ENCODE results near the gene WDFY2. TPM values are rescaled to one million over a fixed set of nuclear protein-coding genes. Genes with fewer than 3 reads are reported as not detected.

WDFY2 gene
- total and polyA plus RNA-seq, 4 donors = 3.4 to 10.5 (median 5.8) TPM

- Histone ChIP-seq H3K4me3 (ENCODE audit: low read depth in 1 of 3, low read length in 3 of 3) (no peak overlapping the region), H3K27me3 (ENCODE audit: control insufficient read depth in 4 of 4, insufficient read depth in 4 of 4, low read length in 3 of 4) (no peaks in the 10 kb centered on the region), H3K4me1 (ENCODE audit: control insufficient read depth in 4 of 4, insufficient read depth in 4 of 4, low read length in 3 of 4) (no peaks in the 10 kb centered on the region), H3K36me3 (ENCODE audit: control insufficient read depth in 4 of 4, insufficient read depth in 3 of 4, low read depth in 1 of 4, low read length in 3 of 4) (no peaks in the 10 kb centered on the region), H3K9ac (ENCODE audit: low read depth in 1 of 2, low read length in 2 of 2) (no peak overlapping the region), H3K27ac (ENCODE audit: low read depth in 1 of 2, low read length in 2 of 2) (no peak overlapping the region), H3K9me3 (ENCODE audit: control insufficient read depth in 4 of 4, low read length in 3 of 4) (no peaks in the 10 kb centered on the region)
- no peak for DNase-seq (ENCODE audit: low spot score)
- WGBS = 95% methylated on average over 2 of the region's 2 CpGs
- TF ChIP-seq YY1 (IDR thresholded peaks at IDR 0.05) = no peak
- TF ChIP-seq JUND (IDR thresholded peaks at IDR 0.05) = no peak
- TF ChIP-seq RAD21 (IDR thresholded peaks at IDR 0.05) = no peak
- TF ChIP-seq, protein P1, sequence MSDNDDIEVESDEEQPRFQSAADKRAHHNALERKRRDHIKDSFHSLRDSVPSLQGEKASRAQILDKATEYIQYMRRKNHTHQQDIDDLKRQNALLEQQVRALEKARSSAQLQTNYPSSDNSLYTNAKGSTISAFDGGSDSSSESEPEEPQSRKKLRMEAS (IDR thresholded peaks at IDR 0.05) = no peak
- no peak for TF ChIP-seq FOXA2 (IDR thresholded peaks at IDR 0.05)
Observed at GRCh38 chr13:51551416-51551815, 32.8 kb upstream of the WDFY2 start.

DNA sequence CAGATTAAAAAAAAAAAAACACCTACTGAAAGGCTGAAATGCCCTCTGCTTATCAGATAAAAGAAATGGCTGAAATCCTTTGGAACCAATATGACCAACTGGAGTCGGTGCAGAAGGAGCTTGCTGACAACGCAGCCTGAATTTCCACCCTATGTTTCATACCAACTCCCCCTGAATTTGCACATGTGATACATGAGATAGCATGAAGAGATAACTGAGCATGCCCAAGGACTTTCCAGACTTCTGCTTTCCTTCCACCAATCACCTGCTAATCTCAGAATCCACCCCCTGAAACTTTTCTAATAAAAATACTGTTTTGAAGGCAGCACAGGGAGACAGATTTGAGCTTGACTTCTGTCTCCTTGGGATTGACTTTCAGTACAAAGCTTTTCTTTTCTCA, 32.2 kb upstream of the WDFY2 start:
- no peak for DNase-seq (ENCODE audit: low spot score)
- Histone ChIP-seq H3K9ac (ENCODE audit: low read depth in 1 of 2, low read length in 2 of 2) (no peak overlapping the region), H3K27ac (ENCODE audit: low read depth in 1 of 2, low read length in 2 of 2) (no peak overlapping the region), H3K9me3 (ENCODE audit: control insufficient read depth in 4 of 4, low read length in 3 of 4) (no peaks in the 10 kb centered on the region), H3K4me3 (ENCODE audit: low read depth in 1 of 3, low read length in 3 of 3) (no peak overlapping the region), H3K36me3 (ENCODE audit: control insufficient read depth in 4 of 4, insufficient read depth in 3 of 4, low read depth in 1 of 4, low read length in 3 of 4) (no peaks in the 10 kb centered on the region), H3K27me3 (ENCODE audit: control insufficient read depth in 4 of 4, insufficient read depth in 4 of 4, low read length in 3 of 4) (no peaks in the 10 kb centered on the region), H3K4me1 (ENCODE audit: control insufficient read depth in 4 of 4, insufficient read depth in 4 of 4, low read length in 3 of 4) (no peaks in the 10 kb centered on the region)
- no peak for TF ChIP-seq FOXA1 (IDR thresholded peaks at IDR 0.05)
- no peak for TF ChIP-seq SP1 (IDR thresholded peaks at IDR 0.05)
- TF ChIP-seq ZBTB33 (IDR thresholded peaks at IDR 0.05) = no peak
- no peak for TF ChIP-seq GABPA (IDR thresholded peaks at IDR 0.05 in 1 of 2, conservative IDR thresholded peaks at IDR 0.05 in 1 of 2)
- TF ChIP-seq, protein P1 (IDR thresholded peaks at IDR 0.05) = no peak
- TF ChIP-seq, protein P2, sequence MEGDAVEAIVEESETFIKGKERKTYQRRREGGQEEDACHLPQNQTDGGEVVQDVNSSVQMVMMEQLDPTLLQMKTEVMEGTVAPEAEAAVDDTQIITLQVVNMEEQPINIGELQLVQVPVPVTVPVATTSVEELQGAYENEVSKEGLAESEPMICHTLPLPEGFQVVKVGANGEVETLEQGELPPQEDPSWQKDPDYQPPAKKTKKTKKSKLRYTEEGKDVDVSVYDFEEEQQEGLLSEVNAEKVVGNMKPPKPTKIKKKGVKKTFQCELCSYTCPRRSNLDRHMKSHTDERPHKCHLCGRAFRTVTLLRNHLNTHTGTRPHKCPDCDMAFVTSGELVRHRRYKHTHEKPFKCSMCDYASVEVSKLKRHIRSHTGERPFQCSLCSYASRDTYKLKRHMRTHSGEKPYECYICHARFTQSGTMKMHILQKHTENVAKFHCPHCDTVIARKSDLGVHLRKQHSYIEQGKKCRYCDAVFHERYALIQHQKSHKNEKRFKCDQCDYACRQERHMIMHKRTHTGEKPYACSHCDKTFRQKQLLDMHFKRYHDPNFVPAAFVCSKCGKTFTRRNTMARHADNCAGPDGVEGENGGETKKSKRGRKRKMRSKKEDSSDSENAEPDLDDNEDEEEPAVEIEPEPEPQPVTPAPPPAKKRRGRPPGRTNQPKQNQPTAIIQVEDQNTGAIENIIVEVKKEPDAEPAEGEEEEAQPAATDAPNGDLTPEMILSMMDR (IDR thresholded peaks at IDR 0.05; ENCODE audit: low read depth, low read length, missing input control) = no peak
- TF ChIP-seq HNF4G (IDR thresholded peaks at IDR 0.05) = no peak
- TF ChIP-seq RXRA (IDR thresholded peaks at IDR 0.05) = no peak
- TF ChIP-seq TAF1 (conservative IDR thresholded peaks at IDR 0.05) = no peak
- no peak for TF ChIP-seq EGR1 (IDR thresholded peaks at IDR 0.05; ENCODE audit: low read depth in 2 of 2)
- TF ChIP-seq YY1 (IDR thresholded peaks at IDR 0.05) = no peak
- no peak for TF ChIP-seq ATF3 (IDR thresholded peaks at IDR 0.05)
- no peak for TF ChIP-seq JUND (IDR thresholded peaks at IDR 0.05)
- TF ChIP-seq, protein P3, sequence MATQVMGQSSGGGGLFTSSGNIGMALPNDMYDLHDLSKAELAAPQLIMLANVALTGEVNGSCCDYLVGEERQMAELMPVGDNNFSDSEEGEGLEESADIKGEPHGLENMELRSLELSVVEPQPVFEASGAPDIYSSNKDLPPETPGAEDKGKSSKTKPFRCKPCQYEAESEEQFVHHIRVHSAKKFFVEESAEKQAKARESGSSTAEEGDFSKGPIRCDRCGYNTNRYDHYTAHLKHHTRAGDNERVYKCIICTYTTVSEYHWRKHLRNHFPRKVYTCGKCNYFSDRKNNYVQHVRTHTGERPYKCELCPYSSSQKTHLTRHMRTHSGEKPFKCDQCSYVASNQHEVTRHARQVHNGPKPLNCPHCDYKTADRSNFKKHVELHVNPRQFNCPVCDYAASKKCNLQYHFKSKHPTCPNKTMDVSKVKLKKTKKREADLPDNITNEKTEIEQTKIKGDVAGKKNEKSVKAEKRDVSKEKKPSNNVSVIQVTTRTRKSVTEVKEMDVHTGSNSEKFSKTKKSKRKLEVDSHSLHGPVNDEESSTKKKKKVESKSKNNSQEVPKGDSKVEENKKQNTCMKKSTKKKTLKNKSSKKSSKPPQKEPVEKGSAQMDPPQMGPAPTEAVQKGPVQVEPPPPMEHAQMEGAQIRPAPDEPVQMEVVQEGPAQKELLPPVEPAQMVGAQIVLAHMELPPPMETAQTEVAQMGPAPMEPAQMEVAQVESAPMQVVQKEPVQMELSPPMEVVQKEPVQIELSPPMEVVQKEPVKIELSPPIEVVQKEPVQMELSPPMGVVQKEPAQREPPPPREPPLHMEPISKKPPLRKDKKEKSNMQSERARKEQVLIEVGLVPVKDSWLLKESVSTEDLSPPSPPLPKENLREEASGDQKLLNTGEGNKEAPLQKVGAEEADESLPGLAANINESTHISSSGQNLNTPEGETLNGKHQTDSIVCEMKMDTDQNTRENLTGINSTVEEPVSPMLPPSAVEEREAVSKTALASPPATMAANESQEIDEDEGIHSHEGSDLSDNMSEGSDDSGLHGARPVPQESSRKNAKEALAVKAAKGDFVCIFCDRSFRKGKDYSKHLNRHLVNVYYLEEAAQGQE (IDR thresholded peaks at IDR 0.05) = no peak
- no peak for TF ChIP-seq FOXA2 (IDR thresholded peaks at IDR 0.05)
- TF ChIP-seq HNF4A (conservative IDR thresholded peaks at IDR 0.05) = no peak
- no peak for TF ChIP-seq NR2F2 (IDR thresholded peaks at IDR 0.05)
- TF ChIP-seq RAD21 (IDR thresholded peaks at IDR 0.05) = no peak
- 90% methylated on average over 2 of the region's 2 CpGs for WGBS
